GM19324 (cell line): ENCODE results near the gene HSD17B10.
"Not testable (repeated sequence)": the region's sequence is repeated elsewhere in the genome, so short reads cannot be mapped to it uniquely, and the experiment has no call there.

ENCODE experiments used
- ATAC-seq: cut with Tn5 transposase; IDR thresholded peaks from one replicate; pipeline ENCODE4 v1.9.1; 2021; ENCODE audit warnings: mild to moderate bottlenecking, moderate library complexity; ENCODE audit not compliant: unreplicated experiment, low FRiP score

Gene HSD17B10

DNA sequence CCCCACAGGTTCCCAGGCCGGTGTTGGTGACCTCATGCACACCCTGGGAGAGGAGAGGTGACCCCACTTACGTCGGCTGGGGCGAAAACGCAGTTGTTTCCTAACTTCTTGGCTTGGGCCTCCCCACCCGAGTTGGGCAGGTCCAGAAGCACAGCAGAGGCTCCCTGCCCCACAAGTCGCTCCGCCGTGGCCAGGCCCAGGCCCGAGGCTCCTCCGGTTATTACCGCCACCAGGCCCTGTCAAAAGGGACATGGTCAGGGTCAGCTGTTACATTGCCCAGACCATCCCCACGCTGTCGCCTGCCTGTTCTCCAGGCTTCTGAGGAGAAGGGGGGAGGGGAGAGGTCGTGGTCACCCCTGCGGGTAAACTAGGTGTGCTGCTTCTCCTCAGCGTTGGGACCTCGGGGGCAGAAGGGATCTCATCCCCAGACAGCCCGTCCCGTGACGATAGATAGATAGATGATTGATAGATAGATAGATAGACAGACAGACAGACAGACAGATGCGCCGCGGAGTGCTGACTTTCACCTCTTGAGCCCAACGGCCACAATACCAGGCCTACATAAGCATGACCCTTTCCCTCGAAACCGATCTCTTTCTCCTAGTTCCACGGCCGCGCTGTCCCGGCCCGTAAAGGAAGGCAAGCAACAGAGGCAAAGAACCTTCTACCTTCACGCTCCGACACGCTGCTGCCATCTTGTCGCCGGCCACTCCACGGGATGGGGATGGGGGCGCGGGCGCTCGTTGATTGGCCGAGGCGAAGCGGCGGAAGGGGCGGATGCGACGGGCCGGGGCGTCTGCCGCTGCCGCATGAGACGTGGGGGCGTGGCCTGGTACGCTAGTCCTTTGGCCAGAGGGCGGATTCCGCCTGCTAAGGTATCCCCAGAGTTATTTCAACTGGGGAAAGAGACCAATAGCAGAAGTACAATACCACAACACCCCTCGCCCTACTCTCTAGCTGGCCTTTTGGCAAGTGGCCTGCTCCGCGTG is at the start of gene HSD17B10:
Gene HSD17B10, minus strand, starts transcription at position 720 of the 989 bp plus-strand sequence. Its CDS starts 25 bp downstream, at position 695.
- peak; percentile 98 for ATAC-seq

DNA sequence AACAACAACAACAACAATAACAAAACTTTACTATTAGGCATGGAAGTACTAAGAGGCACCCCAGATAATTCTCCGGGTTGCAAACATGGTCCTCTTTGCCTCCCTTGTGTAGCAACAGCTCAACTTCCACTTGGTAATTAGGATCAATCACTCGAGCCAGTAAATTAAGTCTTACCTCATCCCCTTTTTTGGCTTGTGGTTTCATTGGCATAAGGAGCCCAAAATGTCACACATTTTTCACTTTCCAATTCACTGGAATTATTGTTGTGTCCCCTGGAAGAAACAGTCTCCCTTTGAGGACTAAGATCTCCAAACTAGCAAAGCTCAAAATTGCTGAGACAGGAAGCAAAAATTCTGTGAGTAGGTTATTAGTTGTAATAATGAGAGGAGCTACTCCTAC is 49.2 kb upstream of the HSD17B10 start:
- no peak for ATAC-seq

- no peak for ATAC-seq
These were observed 47.8 kb upstream of the HSD17B10 start for GRCh38 chrX:53481816-53482465.

DNA sequence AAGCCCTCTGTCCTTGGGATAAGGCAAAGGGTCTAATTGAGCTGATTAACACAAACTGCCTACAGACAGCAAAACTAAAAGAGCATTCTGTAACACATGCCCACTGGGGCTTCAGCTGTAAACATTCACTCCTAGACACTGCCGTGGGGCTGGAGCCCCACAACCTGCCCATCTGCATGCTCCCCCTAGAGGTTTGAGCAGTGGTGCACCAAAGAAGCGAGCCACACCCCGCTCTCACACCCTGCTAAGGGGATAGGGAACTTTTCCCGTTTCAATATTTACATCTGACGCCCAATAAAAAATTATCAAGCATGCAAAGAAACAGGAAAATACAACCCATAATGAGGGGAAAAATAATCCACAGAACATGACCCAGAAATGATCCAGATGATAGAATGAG is 46.9 kb upstream of the HSD17B10 start:
- ATAC-seq = no peak

DNA sequence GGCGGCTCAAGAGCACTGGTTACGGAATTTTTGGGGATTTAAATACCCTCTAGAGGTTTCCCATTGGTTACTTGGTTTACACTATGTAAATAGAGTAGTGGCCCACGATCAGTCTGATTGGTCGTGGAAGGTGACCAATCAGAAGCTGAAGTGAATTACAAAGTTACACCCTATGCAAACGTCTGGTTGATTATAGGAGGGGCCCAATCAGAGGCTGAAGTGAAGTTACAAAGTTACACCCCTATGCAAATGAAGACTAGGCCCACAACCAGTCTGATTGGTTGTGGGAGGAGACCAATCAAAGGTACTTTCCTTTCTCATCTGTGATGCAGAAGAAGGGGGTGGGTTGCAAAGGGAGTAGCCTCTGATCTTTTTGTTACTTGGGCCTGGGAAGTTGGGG is 45.1 kb upstream of the HSD17B10 start:
- ATAC-seq = no peak

GRCh38 chrX:53476371-53476770 is 42.2 kb upstream of the HSD17B10 start:
- ATAC-seq = no peak

GRCh38 chrX:53474707-53475106 is 40.5 kb upstream of the HSD17B10 start:
- no peak for ATAC-seq

DNA sequence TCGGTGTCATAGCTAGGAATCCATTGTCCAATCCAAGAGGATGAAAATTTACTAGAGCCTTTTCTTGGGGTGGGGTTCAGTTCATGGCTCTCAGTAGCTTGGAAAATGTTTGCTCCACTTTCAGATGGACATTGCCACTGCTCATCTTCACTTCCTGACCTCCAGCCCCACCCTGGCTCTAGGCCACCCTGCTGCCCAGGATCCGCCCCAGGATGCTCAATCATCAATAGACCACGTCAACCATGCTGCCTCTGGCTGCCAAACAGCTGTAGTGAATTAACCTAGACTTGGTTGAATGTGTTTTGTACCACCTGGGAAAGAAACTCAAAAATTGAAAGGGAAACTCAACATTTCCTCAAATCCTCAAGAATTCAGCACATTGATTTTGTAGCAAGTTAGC is 37.2 kb upstream of the HSD17B10 start:
- ATAC-seq = no peak

DNA sequence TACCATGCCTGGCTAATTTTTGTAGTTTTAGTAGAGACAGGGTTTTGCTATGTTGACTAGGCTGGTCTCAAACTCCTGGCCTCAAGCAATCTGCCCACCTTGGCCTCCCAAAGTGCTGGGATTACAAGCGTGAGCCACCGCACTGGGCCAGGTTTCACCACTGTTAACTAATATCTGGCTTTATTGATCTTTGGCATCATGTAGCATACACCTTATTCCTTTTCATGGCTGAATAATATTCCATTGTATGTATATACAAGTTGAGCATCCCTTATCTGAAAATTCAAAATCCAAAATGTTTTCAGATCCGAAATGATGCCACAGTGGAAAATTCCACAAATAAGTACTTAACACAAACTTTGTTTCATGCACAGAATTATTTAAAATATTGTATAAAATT is 34.5 kb upstream of the HSD17B10 start:
- ATAC-seq = not testable (repeated sequence)

DNA sequence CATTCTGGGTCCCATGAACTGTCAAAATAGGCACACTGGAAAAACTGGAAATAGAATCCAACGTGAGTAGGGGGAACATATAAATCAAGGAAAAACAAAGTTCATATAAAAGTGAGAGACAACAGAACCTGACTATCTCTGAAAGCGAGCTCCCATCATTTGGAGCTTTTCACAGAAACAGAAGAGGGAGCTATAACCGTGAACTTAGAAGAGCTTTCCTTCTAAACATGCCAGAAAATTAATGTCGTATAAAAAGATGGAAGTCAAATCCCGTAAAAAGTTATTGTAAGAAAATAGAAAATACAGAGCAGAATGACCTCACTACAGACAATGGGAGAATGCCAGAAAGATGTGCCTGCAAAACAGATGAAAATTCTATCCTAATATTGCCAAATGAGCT is 23.9 kb upstream of the HSD17B10 start:
- ATAC-seq = no peak

DNA sequence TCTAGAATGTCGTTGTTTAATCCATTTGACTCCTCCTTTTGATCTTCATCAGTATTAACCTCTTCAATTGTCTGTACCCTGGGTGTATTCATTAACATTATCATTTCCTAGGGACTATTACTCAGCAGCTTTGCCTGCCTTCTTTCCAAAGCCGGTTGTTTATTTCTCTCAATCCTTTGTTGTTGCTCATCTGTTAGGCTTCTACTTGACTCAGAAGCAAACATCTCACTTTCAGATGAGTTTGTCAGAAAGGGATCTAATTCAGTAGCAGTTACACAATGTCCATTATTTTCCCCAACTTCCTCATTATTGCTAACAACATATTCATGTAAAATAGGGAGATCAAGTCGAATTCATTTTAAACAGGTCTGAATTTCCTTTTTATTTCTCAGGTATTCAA is 22.1 kb upstream of the HSD17B10 start:
- ATAC-seq = no peak

DNA sequence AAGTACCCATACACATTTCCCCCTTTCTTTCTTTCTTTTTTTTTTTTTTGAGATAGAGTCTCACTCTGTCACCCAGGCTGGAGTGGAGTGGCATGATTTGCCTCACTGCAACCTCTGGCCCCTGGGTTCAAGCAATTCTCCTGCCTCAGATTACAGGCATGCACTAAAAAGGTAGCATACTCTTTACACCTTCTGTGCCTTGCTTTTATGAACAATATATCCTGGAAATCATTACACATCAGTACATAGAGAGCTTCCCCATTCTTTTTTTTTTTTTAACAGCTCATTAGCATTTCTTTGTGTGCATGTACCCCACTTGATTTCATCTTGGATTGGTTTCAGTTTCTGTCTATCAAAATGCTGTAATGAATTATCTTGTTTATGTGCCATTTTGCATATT is 18.6 kb upstream of the HSD17B10 start:
- ATAC-seq = no peak

DNA sequence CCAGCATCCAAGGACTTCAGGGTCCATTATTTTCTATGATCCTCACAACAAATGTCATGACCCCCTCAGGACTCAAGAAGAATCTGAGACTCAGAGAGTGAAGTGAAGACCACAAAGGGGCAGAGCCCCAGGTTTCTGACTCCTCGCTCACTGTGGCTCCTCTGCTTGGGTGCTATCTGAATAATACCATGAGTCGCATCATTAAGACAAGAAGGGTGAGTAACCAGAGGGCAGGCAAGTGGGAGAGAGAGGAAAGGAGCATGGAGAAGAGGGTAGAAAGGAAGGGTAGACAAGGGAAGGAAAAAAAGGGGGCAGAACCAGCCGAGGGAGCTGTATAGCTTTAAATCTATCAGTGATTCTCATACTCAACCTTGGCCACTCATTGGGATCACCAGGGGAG is 15.5 kb upstream of the HSD17B10 start:
- no peak for ATAC-seq

GRCh38 chrX:53447441-53447840 is 13.3 kb upstream of the HSD17B10 start:
- ATAC-seq = no peak

- ATAC-seq = no peak
These were observed 11.8 kb upstream of the HSD17B10 start for GRCh38 chrX:53445977-53446376.

DNA sequence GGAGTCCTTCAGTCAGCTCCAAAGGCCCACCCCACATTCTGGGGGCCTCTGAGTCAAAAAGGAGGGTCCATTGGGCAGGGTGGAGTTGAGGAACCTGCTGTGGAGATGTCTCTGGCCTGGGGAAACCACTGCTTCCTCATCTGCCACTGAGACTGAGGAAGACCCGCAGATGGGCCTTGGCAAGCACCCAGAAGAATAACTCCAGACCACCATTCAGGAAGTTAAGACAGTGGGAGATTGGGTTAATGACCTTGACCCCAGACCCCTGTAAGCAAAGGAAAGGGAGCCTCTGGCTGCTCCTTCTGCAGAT is 8.1 kb upstream of the HSD17B10 start:
- no peak for ATAC-seq

DNA sequence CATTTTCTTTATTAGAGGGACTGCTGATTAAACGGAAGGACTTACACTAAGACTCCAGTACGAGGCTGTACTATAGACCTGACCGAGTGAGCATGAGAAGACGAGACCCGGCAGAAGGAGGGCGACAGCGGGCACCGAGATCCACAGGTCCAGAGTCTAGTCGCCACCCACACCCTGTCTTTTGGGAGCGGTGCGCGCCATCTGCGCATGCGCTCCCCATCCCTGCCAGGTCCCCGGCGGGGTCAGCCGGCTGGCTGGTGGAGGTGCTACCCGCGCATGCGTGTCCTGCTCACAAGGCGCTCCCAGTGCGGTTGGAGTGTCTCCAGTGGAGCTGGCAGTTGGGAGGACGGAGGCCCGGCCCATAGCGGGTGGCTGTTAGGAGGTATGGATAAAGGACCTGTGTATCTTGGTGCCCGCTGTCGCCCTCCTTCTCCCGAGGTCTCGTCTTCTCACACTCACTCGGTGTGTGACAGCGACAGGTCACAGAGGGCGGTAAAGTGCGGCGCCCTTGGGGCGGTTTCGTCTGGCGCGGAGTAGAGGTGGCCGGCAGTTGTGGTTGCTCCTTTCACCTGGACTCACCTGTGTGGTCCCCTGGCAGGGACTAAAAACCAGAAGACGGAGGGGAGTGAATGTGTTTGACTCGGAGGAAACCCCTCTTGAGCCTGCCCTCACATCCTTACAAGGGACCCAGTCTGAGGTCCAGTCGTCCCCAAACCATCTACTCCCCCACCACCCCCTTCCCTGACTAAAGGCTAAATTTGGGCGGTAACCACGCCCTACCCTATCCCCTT is 7.6 kb upstream of the HSD17B10 start:
- ATAC-seq = peak; percentile 85

DNA sequence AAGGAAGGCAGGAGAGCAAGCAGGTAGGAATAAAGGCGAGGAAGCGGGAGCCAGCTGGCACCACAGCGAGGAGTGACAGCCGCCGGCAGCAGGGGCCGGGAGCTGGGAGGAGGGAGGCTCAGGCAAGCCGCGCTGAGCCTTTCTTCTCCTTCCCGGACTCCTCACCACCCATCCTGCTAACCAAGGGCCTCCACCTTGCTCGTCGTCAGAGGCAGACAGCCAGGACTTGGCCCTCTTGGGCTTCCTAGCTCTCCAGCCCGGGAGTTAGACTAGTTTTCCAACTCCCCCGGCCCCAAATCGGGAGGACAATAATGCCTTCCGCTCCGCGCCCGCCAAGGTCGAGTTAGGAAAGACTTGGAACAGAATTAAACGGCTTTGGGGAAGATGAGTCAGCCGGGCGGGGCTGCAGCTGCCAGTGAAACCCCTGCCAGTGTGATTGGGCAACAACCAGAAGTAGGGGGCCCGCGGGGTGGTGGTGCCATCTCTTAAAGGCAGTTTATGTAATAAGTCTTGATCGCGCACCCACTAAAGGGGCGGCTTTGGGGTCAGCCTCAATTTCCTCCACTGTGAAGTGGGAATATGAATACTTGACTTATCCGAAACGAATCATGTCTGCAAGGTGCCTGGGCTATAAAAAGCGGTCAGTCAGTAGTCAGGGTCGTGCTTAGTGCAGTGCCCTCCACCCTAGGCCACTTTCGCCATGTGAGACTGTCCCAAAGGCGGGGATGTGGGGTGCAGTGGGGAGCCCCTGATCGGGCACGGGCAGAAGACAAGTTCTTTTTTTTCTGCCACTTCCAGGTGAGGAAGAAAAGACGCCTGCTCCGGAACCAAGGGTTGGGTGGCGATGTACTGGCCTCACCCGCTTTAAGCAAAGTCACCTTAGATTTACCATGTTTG is 6.7 kb upstream of the HSD17B10 start:
- no peak for ATAC-seq

GRCh38 chrX:53440101-53440500 is 5.9 kb upstream of the HSD17B10 start:
- no peak for ATAC-seq

GRCh38 chrX:53438832-53439230 is 4.7 kb upstream of the HSD17B10 start:
- no peak for ATAC-seq
